Dendritic cell treated with granulocyte-macrophage colony-stimulating factor and Interleukin-4, amounts not matched to agents 40 ng/mL and 50 ng/mL, for 4 days (primary cell): ENCODE data around the gene GLRX3.

ENCODE experiments used
- H3K27ac Mint-ChIP-seq: one replicate; pipeline ENCODE4 v1.8.0; 2022; ENCODE audit warnings: mild to moderate bottlenecking, mixed read lengths
- H3K27me3 Mint-ChIP-seq: one replicate; pipeline ENCODE4 v1.8.0; 2022; ENCODE audit warnings: mild to moderate bottlenecking, mixed read lengths
- H3K36me3 Mint-ChIP-seq: one replicate; pipeline ENCODE4 v1.8.0; 2022; ENCODE audit warnings: low read depth, mixed read lengths
- H3K4me1 Mint-ChIP-seq: one replicate; pipeline ENCODE4 v1.8.0; 2022; ENCODE audit warnings: low read depth, mixed read lengths
- H3K4me3 Mint-ChIP-seq: one replicate; pipeline ENCODE4 v1.8.0; 2022; ENCODE audit warnings: mild to moderate bottlenecking, moderate library complexity, mixed read lengths
- H3K9me3 Mint-ChIP-seq: one replicate; pipeline ENCODE4 v1.8.0; 2022; ENCODE audit warnings: mixed read lengths
- intact Hi-C: fragments of 100-400 bp; cut with micrococcal nuclease; formaldehyde crosslinking; loops from one replicate; pipeline ENCODE4 v1.15.0; 2022

GLRX3 gene

GRCh38 chr10:130159192-130159794 is 23.1 kb downstream of the GLRX3 start:
- intact Hi-C loops: no loop called here
- H3K27ac Mint-ChIP-seq: no peak overlapping the region
- no peaks in the 10 kb centered on the region for H3K9me3 Mint-ChIP-seq
- no peaks in the 10 kb centered on the region for H3K27me3 Mint-ChIP-seq
- peaks cover 64% of the 10 kb centered on the region for H3K36me3 Mint-ChIP-seq
- peaks cover 6% of the 10 kb centered on the region for H3K4me1 Mint-ChIP-seq
- no peak overlapping the region for H3K4me3 Mint-ChIP-seq

- H3K4me3 Mint-ChIP-seq: no peak overlapping the region
- H3K27me3 Mint-ChIP-seq: no peaks in the 10 kb centered on the region
- no peak overlapping the region for H3K27ac Mint-ChIP-seq
- intact Hi-C loops: no loop called here
- H3K4me1 Mint-ChIP-seq: peaks cover 1% of the 10 kb centered on the region
- H3K9me3 Mint-ChIP-seq: no peaks in the 10 kb centered on the region
- H3K36me3 Mint-ChIP-seq: peaks cover 67% of the 10 kb centered on the region
These were observed 24.6 kb downstream of the GLRX3 start for GRCh38 chr10:130160775-130161174.

GRCh38 chr10:130161331-130161730 is 25.1 kb downstream of the GLRX3 start:
- Mint-ChIP-seq H3K36me3 (peaks cover 70% of the 10 kb centered on the region), H3K4me3 (no peak overlapping the region), H3K4me1 (no peaks in the 10 kb centered on the region), H3K9me3 (no peaks in the 10 kb centered on the region), H3K27ac (no peak overlapping the region), H3K27me3 (no peaks in the 10 kb centered on the region)
- intact Hi-C loops: no loop called here

- Mint-ChIP-seq H3K36me3 (peaks cover 91% of the 10 kb centered on the region), H3K27ac (no peak overlapping the region)
These were observed 31.0 kb downstream of the GLRX3 start for GRCh38 chr10:130167193-130167592.

GRCh38 chr10:130167707-130168106 is 31.5 kb downstream of the GLRX3 start:
- peaks cover 5% of the 10 kb centered on the region for H3K4me1 Mint-ChIP-seq
- no peaks in the 10 kb centered on the region for H3K27me3 Mint-ChIP-seq
- intact Hi-C loops: no loop called here
- no peak overlapping the region for H3K27ac Mint-ChIP-seq
- H3K36me3 Mint-ChIP-seq: peaks cover 91% of the 10 kb centered on the region
- no peak overlapping the region for H3K4me3 Mint-ChIP-seq
- H3K9me3 Mint-ChIP-seq: no peaks in the 10 kb centered on the region

More at GRCh38 chr10:130167193-130167592, 31.0 kb downstream of the GLRX3 start:
- Mint-ChIP-seq H3K9me3 (no peaks in the 10 kb centered on the region), H3K27me3 (no peaks in the 10 kb centered on the region), H3K4me3 (no peak overlapping the region), H3K4me1 (peaks cover 5% of the 10 kb centered on the region)
- intact Hi-C loops: no loop called here

- intact Hi-C loops: no loop called here
- Mint-ChIP-seq H3K27ac (no peak overlapping the region), H3K4me3 (no peak overlapping the region), H3K9me3 (no peaks in the 10 kb centered on the region), H3K27me3 (no peaks in the 10 kb centered on the region), H3K36me3 (peaks cover 93% of the 10 kb centered on the region), H3K4me1 (peaks cover 5% of the 10 kb centered on the region)
These were observed 33.1 kb downstream of the GLRX3 start for GRCh38 chr10:130169136-130169859.

GRCh38 chr10:130171196-130171595 is 35.0 kb downstream of the GLRX3 start:
- peaks cover 93% of the 10 kb centered on the region for H3K36me3 Mint-ChIP-seq
- no peaks in the 10 kb centered on the region for H3K27me3 Mint-ChIP-seq
- H3K4me3 Mint-ChIP-seq: no peak overlapping the region
- no peaks in the 10 kb centered on the region for H3K9me3 Mint-ChIP-seq
- H3K4me1 Mint-ChIP-seq: peaks cover 5% of the 10 kb centered on the region
- intact Hi-C loops: no loop called here
- no peak overlapping the region for H3K27ac Mint-ChIP-seq

GRCh38 chr10:130174328-130174727 is 38.1 kb downstream of the GLRX3 start:
- intact Hi-C loops: no loop called here
- Mint-ChIP-seq H3K4me1 (peaks cover 11% of the 10 kb centered on the region), H3K4me3 (no peak overlapping the region), H3K36me3 (peaks cover 82% of the 10 kb centered on the region), H3K27ac (no peak overlapping the region), H3K9me3 (no peaks in the 10 kb centered on the region), H3K27me3 (no peaks in the 10 kb centered on the region)

- Mint-ChIP-seq H3K4me3 (no peak overlapping the region), H3K36me3 (peaks cover 80% of the 10 kb centered on the region), H3K27ac (no peak overlapping the region), H3K4me1 (peaks cover 11% of the 10 kb centered on the region), H3K9me3 (no peaks in the 10 kb centered on the region), H3K27me3 (no peaks in the 10 kb centered on the region)
- intact Hi-C loops: no loop called here
These were observed 38.9 kb downstream of the GLRX3 start for GRCh38 chr10:130175074-130175473.

GRCh38 chr10:130177250-130177649 is 41.1 kb downstream of the GLRX3 start:
- Mint-ChIP-seq H3K27me3 (no peaks in the 10 kb centered on the region), H3K4me3 (no peak overlapping the region), H3K4me1 (peaks cover 6% of the 10 kb centered on the region), H3K36me3 (peaks cover 87% of the 10 kb centered on the region), H3K9me3 (no peaks in the 10 kb centered on the region), H3K27ac (no peak overlapping the region)
- intact Hi-C loops: no loop called here

- Mint-ChIP-seq H3K36me3 (peaks cover 87% of the 10 kb centered on the region), H3K4me1 (peaks cover 6% of the 10 kb centered on the region), H3K27me3 (no peaks in the 10 kb centered on the region), H3K9me3 (no peaks in the 10 kb centered on the region), H3K27ac (no peak overlapping the region), H3K4me3 (no peak overlapping the region)
- intact Hi-C loops: no loop called here
These were observed 43.4 kb downstream of the GLRX3 start for GRCh38 chr10:130179640-130180039.

- intact Hi-C loops: no loop called here
- Mint-ChIP-seq H3K9me3 (no peaks in the 10 kb centered on the region), H3K27ac (no peak overlapping the region), H3K36me3 (peaks cover 87% of the 10 kb centered on the region), H3K4me1 (peaks cover 6% of the 10 kb centered on the region), H3K27me3 (no peaks in the 10 kb centered on the region), H3K4me3 (no peak overlapping the region)
These were observed 44.2 kb downstream of the GLRX3 start for GRCh38 chr10:130180416-130180815.

GRCh38 chr10:130181858-130182257 is 45.7 kb downstream of the GLRX3 start:
- Mint-ChIP-seq H3K4me1 (peaks cover 6% of the 10 kb centered on the region), H3K4me3 (no peak overlapping the region), H3K36me3 (peaks cover 93% of the 10 kb centered on the region), H3K9me3 (no peaks in the 10 kb centered on the region), H3K27ac (no peak overlapping the region), H3K27me3 (no peaks in the 10 kb centered on the region)
- intact Hi-C loops: no loop called here

GRCh38 chr10:130185591-130185990 is 49.4 kb downstream of the GLRX3 start:
- Mint-ChIP-seq H3K9me3 (no peaks in the 10 kb centered on the region), H3K4me1 (peaks cover 5% of the 10 kb centered on the region), H3K4me3 (no peak overlapping the region), H3K36me3 (peaks cover 74% of the 10 kb centered on the region), H3K27me3 (peaks cover 2% of the 10 kb centered on the region), H3K27ac (no peak overlapping the region)
- intact Hi-C loops: no loop called here
